PC-3 (cell line): Measurements from ENCODE around the gene OR2V1.

ENCODE experiments used
- EZH2 ChIP-seq: fragments of 300-600 bp; sonication (generic); IDR thresholded peaks from one replicate; pipeline ENCODE4 v1.6.1; 2017; ENCODE audit warnings: antibody characterized with exemption, mild to moderate bottlenecking, low read length; ENCODE audit not compliant: unreplicated experiment
- EZH2phosphoT487 ChIP-seq: fragments of 300-600 bp; sonication (generic); IDR thresholded peaks from 2 replicates; pipeline ENCODE4 v1.6.1; 2018; ENCODE audit warnings: mild to moderate bottlenecking, antibody characterized with exemption, low read length, borderline replicate concordance
- TF ChIP-seq, protein P1 (sequence below): fragments of 300-600 bp; sonication (generic); conservative IDR thresholded peaks from 2 replicates; pipeline ENCODE4 v1.5.1; 2017; ENCODE audit warnings: antibody characterized with exemption, low read depth, mild to moderate bottlenecking, low read length

DNA sequence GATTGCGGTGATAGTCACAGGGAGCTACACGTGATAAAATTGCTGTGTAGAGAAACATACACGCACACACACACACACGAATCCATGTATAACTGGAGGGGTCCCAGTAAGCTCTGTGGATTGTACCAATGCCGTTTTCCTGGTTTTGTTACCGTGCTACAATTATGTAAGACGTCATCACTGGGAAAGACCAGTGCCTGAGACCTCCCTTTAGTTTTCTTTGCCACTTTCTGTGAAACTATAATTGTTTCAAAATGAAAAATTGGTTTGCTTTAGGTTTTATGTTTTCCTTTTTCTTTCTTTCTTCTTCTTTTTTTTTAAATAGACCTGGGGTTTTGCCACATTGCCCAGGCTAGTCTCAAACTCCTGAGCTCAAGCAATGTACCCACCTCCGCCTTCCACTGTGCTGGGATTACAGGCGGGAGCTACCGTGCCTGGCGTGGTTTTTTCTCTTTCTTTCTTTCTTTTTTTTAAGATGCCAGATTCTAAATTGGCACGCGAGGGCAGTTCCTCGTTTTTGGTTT is 37.7 kb upstream of the OR2V1 start:
- TF ChIP-seq EZH2 (no peak), EZH2phosphoT487 (no peak)
- TF ChIP-seq, protein P1, sequence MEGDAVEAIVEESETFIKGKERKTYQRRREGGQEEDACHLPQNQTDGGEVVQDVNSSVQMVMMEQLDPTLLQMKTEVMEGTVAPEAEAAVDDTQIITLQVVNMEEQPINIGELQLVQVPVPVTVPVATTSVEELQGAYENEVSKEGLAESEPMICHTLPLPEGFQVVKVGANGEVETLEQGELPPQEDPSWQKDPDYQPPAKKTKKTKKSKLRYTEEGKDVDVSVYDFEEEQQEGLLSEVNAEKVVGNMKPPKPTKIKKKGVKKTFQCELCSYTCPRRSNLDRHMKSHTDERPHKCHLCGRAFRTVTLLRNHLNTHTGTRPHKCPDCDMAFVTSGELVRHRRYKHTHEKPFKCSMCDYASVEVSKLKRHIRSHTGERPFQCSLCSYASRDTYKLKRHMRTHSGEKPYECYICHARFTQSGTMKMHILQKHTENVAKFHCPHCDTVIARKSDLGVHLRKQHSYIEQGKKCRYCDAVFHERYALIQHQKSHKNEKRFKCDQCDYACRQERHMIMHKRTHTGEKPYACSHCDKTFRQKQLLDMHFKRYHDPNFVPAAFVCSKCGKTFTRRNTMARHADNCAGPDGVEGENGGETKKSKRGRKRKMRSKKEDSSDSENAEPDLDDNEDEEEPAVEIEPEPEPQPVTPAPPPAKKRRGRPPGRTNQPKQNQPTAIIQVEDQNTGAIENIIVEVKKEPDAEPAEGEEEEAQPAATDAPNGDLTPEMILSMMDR: no peak
